ENCODE measurements around the gene MARK2.

Gene MARK2

DNA sequence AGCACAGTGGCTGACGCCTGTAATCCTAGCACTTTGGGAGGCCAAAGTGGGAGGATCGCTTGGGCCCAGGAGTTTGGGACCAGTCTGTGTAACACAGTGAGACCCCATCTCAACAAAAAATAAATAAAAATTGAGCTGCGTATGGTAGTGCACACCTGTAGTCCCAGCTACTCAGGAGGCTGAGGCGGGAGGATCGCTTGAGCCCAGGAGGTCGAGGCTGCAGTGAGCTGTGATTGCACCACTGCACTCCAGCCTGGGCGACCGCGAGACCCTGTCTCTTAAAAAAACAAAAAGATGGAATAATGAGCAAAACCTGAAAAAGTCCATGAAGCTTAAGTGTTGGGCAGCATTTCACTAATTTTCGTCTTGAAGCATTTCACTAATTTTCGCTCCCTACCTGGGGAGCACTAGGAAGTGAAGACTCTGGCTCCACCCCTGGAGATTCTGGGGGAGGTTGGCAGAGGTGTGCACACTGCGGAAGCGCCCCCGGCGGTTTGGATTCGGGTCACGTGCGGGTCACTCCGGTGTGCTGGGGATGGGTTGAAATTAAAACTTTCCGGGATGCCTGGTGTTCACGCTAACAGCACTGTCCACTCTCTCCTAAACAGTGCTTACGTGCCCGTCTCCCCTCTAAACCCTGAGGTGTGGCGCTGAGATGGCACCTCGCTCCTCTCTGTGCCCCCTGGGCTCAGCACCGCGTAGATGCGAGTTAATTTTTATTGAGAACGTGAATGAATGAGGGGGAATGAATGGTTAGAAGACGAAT is 99.0 kb downstream of the MARK2 start:
- no peak for FAIRE-seq

GRCh38 chr11:63938479-63939396 is 99.8 kb downstream of the MARK2 start, which contains the start of gene NAA40:
Gene NAA40 (plus strand): TSS chr11:63939002. CDS start chr11:63939097, 95 bp downstream.
- no peak for FAIRE-seq

DNA sequence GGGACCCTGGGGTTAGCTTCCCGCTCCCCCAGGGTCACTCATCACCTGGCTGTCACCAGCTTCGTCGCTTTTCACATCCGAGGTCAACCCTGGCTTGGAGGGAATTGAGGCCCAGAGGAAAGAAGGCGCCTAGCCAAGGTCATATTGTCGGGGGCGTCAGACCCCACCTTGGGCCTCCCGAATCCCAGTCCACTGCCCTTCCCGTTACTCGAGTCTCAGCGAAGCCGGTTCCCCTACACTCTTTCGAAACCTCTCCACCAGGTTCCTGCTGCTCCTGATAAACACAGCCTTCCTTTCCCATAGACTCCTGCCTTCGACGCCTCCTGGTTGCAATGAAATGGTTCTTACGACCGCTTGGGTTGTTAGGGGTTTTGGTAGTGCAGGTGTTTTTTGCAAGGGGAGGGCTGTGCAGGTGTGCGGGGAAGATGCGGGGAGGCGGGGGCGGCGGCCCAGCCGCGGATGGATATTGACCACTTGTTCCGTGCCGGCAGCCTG is 100.5 kb downstream of the MARK2 start:
- FAIRE-seq: no peak

GRCh38 chr11:63940786-63941185 is 101.9 kb downstream of the MARK2 start:
- FAIRE-seq: no peak

GRCh38 chr11:63941901-63942300 is 103.0 kb downstream of the MARK2 start:
- FAIRE-seq: no peak

- no peak for FAIRE-seq
These were observed 103.9 kb downstream of the MARK2 start for GRCh38 chr11:63942803-63943202.

DNA sequence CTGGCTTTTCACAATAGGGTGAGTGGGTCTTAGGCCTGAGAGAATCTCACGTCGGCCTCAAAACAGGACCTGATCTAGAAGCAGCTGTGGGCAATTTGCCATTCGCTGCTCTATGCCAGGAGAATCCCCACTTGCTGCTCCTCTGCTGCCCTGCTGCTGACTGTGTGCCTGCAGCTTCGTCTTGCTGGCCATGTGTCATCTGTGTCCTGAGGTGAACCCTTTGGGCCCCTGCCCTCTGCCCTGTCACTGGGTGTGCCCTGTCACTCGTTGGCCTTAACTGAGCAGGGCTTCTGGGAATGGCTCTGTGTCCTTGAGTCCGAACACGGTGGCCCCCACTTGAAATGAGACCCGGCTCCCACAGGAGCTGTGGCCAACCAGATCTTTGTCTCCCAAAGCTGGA is 106.1 kb downstream of the MARK2 start:
- FAIRE-seq: no peak

GRCh38 chr11:63945477-63946163 is 106.7 kb downstream of the MARK2 start:
- FAIRE-seq: no peak

DNA sequence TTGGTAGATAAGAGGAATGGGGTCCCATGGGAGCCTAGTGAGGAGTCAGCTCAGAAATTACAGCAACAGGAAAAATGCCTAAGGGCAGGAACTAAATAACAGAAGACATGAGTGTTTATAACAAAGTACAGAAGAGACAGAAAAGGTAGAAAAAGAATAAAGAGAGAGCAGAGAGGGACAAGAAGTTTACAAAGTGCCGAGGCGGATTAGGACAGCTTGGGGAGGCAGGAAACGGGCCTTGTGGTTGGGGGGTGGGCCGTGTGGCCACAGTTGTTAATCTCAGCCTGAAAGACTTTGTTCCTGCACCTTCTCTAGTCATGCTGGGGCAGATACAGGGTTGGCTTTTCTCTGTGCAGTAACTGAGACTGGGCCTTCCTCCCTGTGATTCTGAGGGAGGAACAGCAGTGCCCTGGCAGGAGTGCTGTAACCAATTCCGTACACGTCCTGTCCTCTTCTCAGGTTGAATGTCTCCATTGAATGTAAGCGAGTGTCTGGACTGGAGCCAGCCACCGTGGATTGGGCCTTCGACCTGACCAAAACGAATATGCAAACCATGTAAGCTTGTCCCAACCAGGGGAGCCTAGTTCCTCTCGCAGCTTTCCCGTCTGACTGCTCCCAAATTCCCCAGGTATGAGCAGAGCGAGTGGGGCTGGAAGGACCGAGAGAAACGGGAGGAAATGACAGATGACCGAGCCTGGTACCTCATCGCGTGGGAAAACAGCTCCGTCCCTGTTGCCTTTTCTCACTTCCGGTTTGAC is 113.0 kb downstream of the MARK2 start:
- FAIRE-seq: no peak

GRCh38 chr11:63952570-63952969 is 113.7 kb downstream of the MARK2 start:
- no peak for FAIRE-seq

GRCh38 chr11:63958008-63958407 is 119.1 kb downstream of the MARK2 start:
- FAIRE-seq: no peak
